Measurements from ENCODE around the gene ZNF511.
A peak's percentile ranks its signal among the peaks of the same experiment; 100 is the strongest.

The ZNF511 gene

DNA sequence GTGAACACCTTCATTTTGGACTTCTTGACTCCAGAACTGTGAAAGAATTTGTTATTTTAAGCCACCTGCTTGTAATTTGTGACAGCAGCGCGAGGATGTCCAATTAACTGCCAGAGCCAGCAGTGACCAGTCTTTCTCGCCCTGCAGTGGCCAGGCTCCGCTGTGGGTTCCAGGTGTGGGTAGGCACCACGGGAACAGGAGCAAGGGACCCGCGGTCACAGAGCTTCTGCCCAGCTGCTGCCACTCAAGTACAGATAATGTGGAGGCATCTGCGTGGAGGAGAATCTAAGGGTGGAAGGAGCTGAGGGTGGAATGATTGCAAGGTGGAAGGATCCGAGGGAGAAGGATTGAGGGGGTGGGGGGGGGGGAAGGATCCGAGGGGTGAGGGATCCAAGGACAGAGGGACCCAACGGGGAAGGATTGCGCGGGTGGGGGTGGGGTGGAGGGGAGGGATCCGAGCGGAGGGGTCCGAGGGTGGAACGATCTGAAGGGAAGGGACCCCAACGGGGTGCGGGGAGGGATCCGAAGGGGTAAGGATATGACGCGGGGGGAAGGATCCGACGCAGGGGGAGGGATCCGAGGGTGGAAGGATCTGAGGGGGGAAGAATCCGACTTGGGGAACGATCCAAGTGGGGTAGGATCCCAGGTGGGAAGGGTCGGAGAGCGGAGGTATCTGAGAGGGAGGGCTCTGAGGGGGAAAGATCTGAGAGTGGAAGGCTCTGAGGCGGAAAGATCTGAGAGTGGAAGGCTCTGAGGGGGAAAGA, 24.4 kb downstream of the ZNF511 start:
- DNase-seq (ENCODE audit: low spot score), result no peak
- in situ Hi-C loops (cut with MboI; ENCODE audit: low sequenced_read_pairs, unreplicated experiment), result no loop called here
- TF ChIP-seq, protein P1, sequence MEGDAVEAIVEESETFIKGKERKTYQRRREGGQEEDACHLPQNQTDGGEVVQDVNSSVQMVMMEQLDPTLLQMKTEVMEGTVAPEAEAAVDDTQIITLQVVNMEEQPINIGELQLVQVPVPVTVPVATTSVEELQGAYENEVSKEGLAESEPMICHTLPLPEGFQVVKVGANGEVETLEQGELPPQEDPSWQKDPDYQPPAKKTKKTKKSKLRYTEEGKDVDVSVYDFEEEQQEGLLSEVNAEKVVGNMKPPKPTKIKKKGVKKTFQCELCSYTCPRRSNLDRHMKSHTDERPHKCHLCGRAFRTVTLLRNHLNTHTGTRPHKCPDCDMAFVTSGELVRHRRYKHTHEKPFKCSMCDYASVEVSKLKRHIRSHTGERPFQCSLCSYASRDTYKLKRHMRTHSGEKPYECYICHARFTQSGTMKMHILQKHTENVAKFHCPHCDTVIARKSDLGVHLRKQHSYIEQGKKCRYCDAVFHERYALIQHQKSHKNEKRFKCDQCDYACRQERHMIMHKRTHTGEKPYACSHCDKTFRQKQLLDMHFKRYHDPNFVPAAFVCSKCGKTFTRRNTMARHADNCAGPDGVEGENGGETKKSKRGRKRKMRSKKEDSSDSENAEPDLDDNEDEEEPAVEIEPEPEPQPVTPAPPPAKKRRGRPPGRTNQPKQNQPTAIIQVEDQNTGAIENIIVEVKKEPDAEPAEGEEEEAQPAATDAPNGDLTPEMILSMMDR (IDR thresholded peaks at IDR 0.05; ENCODE audit: borderline replicate concordance, control extremely low read depth, extremely low read depth, insufficient read depth, missing control alignments), result no peak

DNA sequence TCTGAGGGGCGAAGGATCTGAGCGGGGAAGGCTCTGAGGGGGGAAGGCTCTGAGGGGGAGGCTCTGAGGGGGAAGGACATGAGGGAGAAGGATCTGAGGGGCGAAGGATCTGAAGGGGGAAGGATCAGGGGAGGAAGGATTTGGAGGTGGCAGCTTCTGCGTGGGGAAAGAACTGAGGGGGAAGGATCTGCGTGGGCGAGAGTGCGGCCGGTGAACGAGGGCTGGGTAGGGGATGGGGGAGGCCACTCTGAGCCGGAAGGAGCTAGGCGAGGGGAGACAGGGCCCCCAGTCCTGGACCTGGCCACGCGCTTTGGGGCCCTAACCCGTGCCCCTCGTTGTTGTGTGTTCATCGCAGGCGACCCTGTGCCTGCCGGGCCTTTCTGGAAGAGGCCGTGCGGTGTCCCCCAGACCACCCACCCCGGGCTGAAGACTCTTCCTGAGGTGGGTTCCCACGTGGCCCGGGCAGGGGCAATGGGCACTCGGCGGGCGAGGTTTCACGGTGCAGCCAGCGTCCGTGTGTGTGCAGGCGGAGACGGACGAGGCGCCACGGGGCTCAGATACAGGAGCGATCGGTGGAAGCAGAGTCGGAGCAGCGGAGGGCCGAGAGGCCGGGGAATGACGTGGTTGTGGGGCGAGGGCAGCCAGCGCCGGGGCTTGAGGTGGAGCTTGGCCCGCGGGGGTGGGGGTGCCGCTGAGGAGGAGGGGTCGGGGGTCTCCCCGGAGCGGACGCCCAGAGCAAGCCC, 26.0 kb downstream of the ZNF511 start:
- in situ Hi-C loops (cut with MboI; ENCODE audit: low sequenced_read_pairs, unreplicated experiment), result no loop called here
- DNase-seq (ENCODE audit: low spot score), result peak; percentile 41
- TF ChIP-seq, protein P1 (IDR thresholded peaks at IDR 0.05; ENCODE audit: borderline replicate concordance, control extremely low read depth, extremely low read depth, insufficient read depth, missing control alignments), result no peak

DNA sequence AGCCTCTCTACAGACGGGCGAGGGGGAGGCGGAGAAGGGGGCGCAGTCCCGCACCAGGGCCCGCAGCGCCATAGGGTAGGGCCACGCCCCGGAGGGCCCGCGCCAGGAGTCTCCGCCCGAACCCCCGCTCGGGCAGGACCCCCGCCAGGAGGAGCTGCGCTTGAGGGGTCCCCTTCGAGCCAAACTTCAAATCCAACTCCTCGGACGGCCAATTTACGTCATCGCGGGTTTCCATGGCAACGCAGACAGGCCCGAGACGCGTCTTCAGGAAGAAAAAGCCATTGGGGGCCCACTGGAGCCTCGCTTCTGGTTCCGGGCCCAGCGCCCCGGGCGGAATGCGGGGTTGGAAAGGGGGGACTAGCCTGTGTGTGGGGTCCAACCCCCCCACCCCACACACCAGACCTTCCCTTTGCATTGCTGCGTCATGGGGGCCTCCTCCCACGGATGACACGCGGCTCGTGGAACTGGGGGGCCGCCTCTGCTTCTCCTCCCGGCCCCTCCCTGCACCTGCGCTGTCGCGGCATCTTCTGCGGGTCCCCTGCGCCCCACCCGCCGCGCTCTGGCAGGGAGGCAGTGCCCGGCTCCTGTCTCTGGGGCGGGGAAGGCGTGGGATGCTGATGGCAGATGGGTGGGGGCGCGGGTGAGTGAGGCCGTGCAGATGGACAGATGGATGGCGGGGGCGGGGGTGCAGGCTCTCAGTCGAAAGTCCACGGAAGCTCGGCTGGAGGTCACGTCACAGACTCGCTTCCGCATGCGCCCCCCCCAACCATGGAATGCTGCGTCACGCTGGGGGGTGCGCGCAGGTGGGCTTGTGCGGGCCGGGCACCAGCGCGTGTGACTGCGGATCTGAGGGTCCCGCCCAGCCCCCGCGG, 26.8 kb downstream of the ZNF511 start:
- peak; percentile 83 for DNase-seq (ENCODE audit: low spot score)
- in situ Hi-C loops (cut with MboI; ENCODE audit: low sequenced_read_pairs, unreplicated experiment), result no loop called here
- TF ChIP-seq, protein P1 (IDR thresholded peaks at IDR 0.05; ENCODE audit: borderline replicate concordance, control extremely low read depth, extremely low read depth, insufficient read depth, missing control alignments), result no peak

DNA sequence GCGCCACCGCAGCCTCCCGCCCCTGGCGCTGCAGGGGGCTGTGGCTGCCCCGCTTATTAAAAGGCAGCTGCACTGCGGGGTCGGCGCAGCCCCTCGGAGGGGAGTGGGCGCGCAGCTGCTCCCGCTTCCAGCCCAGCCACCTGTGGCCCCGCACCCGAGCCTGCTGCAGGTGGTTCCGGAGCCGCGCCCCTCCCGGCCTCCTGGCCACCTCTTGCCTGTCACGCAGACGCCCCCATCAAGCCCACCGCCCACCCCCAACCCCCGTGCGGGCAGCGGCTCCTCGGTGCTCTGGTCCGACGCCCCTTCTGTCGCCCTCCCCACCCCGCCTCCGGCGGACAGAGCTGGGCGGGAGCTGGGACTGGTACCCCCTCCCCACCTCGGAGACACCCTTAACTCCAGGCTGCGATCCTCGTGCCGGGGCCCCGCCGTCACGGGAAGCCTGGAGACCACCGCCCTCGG, 27.4 kb downstream of the ZNF511 start:
- in situ Hi-C loops (cut with MboI; ENCODE audit: low sequenced_read_pairs, unreplicated experiment), result no loop called here
- TF ChIP-seq, protein P1 (IDR thresholded peaks at IDR 0.05; ENCODE audit: borderline replicate concordance, control extremely low read depth, extremely low read depth, insufficient read depth, missing control alignments), result no peak
- DNase-seq (ENCODE audit: low spot score), result no peak

DNA sequence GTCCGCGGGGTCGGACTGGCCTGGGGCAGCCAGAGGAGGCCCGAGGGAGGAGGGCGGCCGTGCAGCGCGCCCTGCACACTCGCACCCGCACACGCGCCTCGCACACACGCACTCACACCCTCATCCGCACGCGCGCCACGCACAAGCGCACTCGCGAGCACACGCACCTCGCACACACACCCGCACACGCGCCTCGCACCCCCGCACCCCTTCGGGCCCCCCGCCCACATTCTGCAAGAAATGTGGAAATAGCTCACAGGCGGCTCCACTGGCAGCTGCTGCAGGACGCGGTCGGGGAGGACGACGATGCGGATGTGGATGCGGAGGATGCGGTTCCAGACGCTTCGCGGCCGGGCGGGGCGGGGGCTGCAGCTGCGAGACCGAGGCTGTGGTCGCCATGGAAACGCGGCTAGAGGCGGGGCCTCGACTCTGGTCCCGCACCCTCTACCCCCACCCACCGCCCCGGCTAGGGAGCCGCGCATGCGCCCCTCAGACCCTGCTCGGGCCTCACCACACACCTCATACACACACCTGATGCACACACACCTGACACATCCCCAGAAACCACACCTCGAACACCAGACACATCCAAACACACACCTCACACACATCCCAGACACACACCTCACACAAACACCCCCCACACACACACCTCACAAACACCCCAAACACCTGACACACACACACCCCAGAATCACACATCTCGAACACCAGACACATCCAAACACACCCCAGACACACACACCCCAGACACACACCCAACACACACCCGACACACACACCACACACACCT, 28.1 kb downstream of the ZNF511 start, which contains the start of gene CALY:
TSS of gene CALY (minus strand) at position 320 of the 793 bp plus-strand sequence. CDS start 7,907 bp downstream, outside the sequence.
- in situ Hi-C loops (cut with MboI; ENCODE audit: low sequenced_read_pairs, unreplicated experiment), result no loop called here
- TF ChIP-seq, protein P1 (IDR thresholded peaks at IDR 0.05; ENCODE audit: borderline replicate concordance, control extremely low read depth, extremely low read depth, insufficient read depth, missing control alignments), result no peak
- DNase-seq (ENCODE audit: low spot score), result peak; percentile 74
